ENCODE measurements around the gene CMTR1. TPM values are rescaled to one million over a fixed set of nuclear protein-coding genes. Genes with fewer than 3 reads are reported as not detected.
"Not testable (repeated sequence)": the region's sequence is repeated elsewhere in the genome, so short reads cannot be mapped to it uniquely, and the experiment has no call there.

Gene CMTR1
- total RNA-seq, 1 donor from 2014 or later: 60.1 TPM

- H3K9me3 Mint-ChIP-seq: no peaks in the 10 kb centered on the region
- no peak overlapping the region for H3K4me3 Mint-ChIP-seq
- no peaks in the 10 kb centered on the region for H3K4me1 Mint-ChIP-seq
- no peak for DNase-seq (ENCODE audit: low spot score in 2 of 2, unreplicated experiment in 2 of 2)
- TF ChIP-seq CTCF (IDR thresholded peaks at IDR 0.05; ENCODE audit: unreplicated experiment): no peak
- peaks cover 1% of the 10 kb centered on the region for H3K36me3 Mint-ChIP-seq
- H3K27ac Mint-ChIP-seq: no peak overlapping the region
- peaks cover 3% of the 10 kb centered on the region for H3K27me3 Mint-ChIP-seq (ENCODE audit: low read depth)
These were observed 39.6 kb upstream of the CMTR1 start for GRCh38 chr6:37393381-37393929.

- H3K27me3 Mint-ChIP-seq (ENCODE audit: low read depth): peaks cover 16% of the 10 kb centered on the region
- no peaks in the 10 kb centered on the region for H3K4me1 Mint-ChIP-seq
- no peak for DNase-seq (ENCODE audit: low spot score in 2 of 2, unreplicated experiment in 2 of 2)
- no peak overlapping the region for H3K4me3 Mint-ChIP-seq
- H3K27ac Mint-ChIP-seq: no peak overlapping the region
- H3K36me3 Mint-ChIP-seq: peaks cover 1% of the 10 kb centered on the region
- no peaks in the 10 kb centered on the region for H3K9me3 Mint-ChIP-seq
- TF ChIP-seq CTCF (IDR thresholded peaks at IDR 0.05; ENCODE audit: unreplicated experiment): no peak
These were observed 36.3 kb upstream of the CMTR1 start for GRCh38 chr6:37396571-37397180.

GRCh38 chr6:37399131-37399530 is 33.9 kb upstream of the CMTR1 start:
- no peak overlapping the region for H3K27ac Mint-ChIP-seq
- no peak overlapping the region for H3K4me3 Mint-ChIP-seq
- peaks cover 20% of the 10 kb centered on the region for H3K27me3 Mint-ChIP-seq (ENCODE audit: low read depth)
- no peak for TF ChIP-seq CTCF (IDR thresholded peaks at IDR 0.05; ENCODE audit: unreplicated experiment)
- no peaks in the 10 kb centered on the region for H3K4me1 Mint-ChIP-seq
- no peaks in the 10 kb centered on the region for H3K9me3 Mint-ChIP-seq
- no peak for DNase-seq (ENCODE audit: low spot score in 2 of 2, unreplicated experiment in 2 of 2)
- no peaks in the 10 kb centered on the region for H3K36me3 Mint-ChIP-seq

- H3K4me1 Mint-ChIP-seq: no peaks in the 10 kb centered on the region
- no peaks in the 10 kb centered on the region for H3K36me3 Mint-ChIP-seq
- no peak for TF ChIP-seq CTCF (IDR thresholded peaks at IDR 0.05; ENCODE audit: unreplicated experiment)
- no peak for DNase-seq (ENCODE audit: low spot score in 2 of 2, unreplicated experiment in 2 of 2)
- H3K27me3 Mint-ChIP-seq (ENCODE audit: low read depth): peaks cover 20% of the 10 kb centered on the region
- H3K27ac Mint-ChIP-seq: no peak overlapping the region
- no peak overlapping the region for H3K4me3 Mint-ChIP-seq
- H3K9me3 Mint-ChIP-seq: no peaks in the 10 kb centered on the region
These were observed 33.1 kb upstream of the CMTR1 start for GRCh38 chr6:37399795-37400490.

- not testable (repeated sequence) for H3K36me3 Mint-ChIP-seq; H3K4me1 Mint-ChIP-seq; H3K9me3 Mint-ChIP-seq; DNase-seq (ENCODE audit: low spot score in 2 of 2, unreplicated experiment in 2 of 2); H3K4me3 Mint-ChIP-seq; H3K27ac Mint-ChIP-seq
- H3K27me3 Mint-ChIP-seq (ENCODE audit: low read depth): peaks cover 20% of the 10 kb centered on the region
These were observed 31.4 kb upstream of the CMTR1 start for GRCh38 chr6:37401658-37402057.

- Mint-ChIP-seq H3K27me3 (ENCODE audit: low read depth) (peaks cover 14% of the 10 kb centered on the region), H3K4me1 (peaks cover 7% of the 10 kb centered on the region), H3K36me3 (no peaks in the 10 kb centered on the region), H3K27ac (peak overlapping the region; percentile 73), H3K4me3 (no peak overlapping the region), H3K9me3 (peaks cover 11% of the 10 kb centered on the region)
- DNase-seq (ENCODE audit: low spot score in 2 of 2, unreplicated experiment in 2 of 2): no peak
- no peak for TF ChIP-seq CTCF (IDR thresholded peaks at IDR 0.05; ENCODE audit: unreplicated experiment)
These were observed 26.2 kb upstream of the CMTR1 start for GRCh38 chr6:37406726-37407341.

All from mesothelial cell of epicardium (in vitro differentiated cells).